MCF 10A (cell line): ENCODE results near the gene TAOK1. TPM values are rescaled to one million over a fixed set of nuclear protein-coding genes. Genes with fewer than 3 reads are reported as not detected.
A peak's percentile ranks its signal among the peaks of the same experiment; 100 is the strongest.

ENCODE experiments used
- BruUV-seq: library from RNA; stranded (reverse); fragments of 400-500 nt; replicated peaks from 2 replicates; lab custom pipeline; 2021; lab: Mats Ljungman, UMichigan
- CTCF ChIA-PET: fragments of 300-600 bp; sonication (Branson Sonifier 250); formaldehyde crosslinking; extraction: SDS; loops from one replicate; lab custom pipeline; 2021; ENCODE audit warnings: antibody characterized with exemption, inconsistent platforms; lab: Yijun Ruan, JAX
- POLR2A ChIA-PET: fragments of 300-600, 350-650 bp; sonication (Branson Sonifier 250); formaldehyde crosslinking; extraction: SDS; loops from one replicate; lab custom pipeline; 2020; ENCODE audit warnings: antibody characterized with exemption, inconsistent platforms; lab: Yijun Ruan, JAX
- DNase-seq: peaks from one replicate; pipeline ENCODE4 v3.0.0-alpha.2; 2018; ENCODE audit not compliant: unreplicated experiment
- H3K27ac Mint-ChIP-seq: one replicate; pipeline ENCODE4 v1.8.0; 2022; ENCODE audit warnings: mild to moderate bottlenecking, low read depth, mixed read lengths; ENCODE audit not compliant: unreplicated experiment
- H3K27me3 Mint-ChIP-seq: one replicate; pipeline ENCODE4 v1.8.0; 2022; ENCODE audit warnings: mixed read lengths; ENCODE audit not compliant: insufficient read depth, unreplicated experiment
- H3K36me3 Mint-ChIP-seq: one replicate; pipeline ENCODE4 v1.8.0; 2022; ENCODE audit warnings: mild to moderate bottlenecking, moderate library complexity, mixed read lengths; ENCODE audit not compliant: insufficient read depth, unreplicated experiment
- H3K4me1 Mint-ChIP-seq: one replicate; pipeline ENCODE4 v1.8.0; 2022; ENCODE audit warnings: mixed read lengths; ENCODE audit not compliant: insufficient read depth, unreplicated experiment
- H3K4me3 Mint-ChIP-seq: one replicate; pipeline ENCODE4 v1.8.0; 2022; ENCODE audit warnings: mild to moderate bottlenecking, moderate library complexity, mixed read lengths; ENCODE audit not compliant: unreplicated experiment
- H3K9me3 Mint-ChIP-seq: one replicate; pipeline ENCODE4 v1.8.0; 2022; ENCODE audit warnings: mixed read lengths; ENCODE audit not compliant: unreplicated experiment
- intact Hi-C: fragments of 100-400 bp; cut with micrococcal nuclease; formaldehyde crosslinking; loops from 2 replicates; pipeline ENCODE4 v1.14.1; 2022
- total RNA-seq: library from RNA; stranded (reverse); gene quantifications from 2 replicates; pipeline ENCODE4 v1.2.3, GENCODE V29; 2022
- TF ChIP-seq, protein P1 (sequence below): fragments of 200-600 bp; IDR thresholded peaks from one replicate; pipeline ENCODE4 v1.8.0; 2022; ENCODE audit warnings: antibody characterized with exemption, mild to moderate bottlenecking; ENCODE audit not compliant: unreplicated experiment

The TAOK1 gene
- total RNA-seq, 1 experiment from 2014 or later, result 68.7 TPM

DNA sequence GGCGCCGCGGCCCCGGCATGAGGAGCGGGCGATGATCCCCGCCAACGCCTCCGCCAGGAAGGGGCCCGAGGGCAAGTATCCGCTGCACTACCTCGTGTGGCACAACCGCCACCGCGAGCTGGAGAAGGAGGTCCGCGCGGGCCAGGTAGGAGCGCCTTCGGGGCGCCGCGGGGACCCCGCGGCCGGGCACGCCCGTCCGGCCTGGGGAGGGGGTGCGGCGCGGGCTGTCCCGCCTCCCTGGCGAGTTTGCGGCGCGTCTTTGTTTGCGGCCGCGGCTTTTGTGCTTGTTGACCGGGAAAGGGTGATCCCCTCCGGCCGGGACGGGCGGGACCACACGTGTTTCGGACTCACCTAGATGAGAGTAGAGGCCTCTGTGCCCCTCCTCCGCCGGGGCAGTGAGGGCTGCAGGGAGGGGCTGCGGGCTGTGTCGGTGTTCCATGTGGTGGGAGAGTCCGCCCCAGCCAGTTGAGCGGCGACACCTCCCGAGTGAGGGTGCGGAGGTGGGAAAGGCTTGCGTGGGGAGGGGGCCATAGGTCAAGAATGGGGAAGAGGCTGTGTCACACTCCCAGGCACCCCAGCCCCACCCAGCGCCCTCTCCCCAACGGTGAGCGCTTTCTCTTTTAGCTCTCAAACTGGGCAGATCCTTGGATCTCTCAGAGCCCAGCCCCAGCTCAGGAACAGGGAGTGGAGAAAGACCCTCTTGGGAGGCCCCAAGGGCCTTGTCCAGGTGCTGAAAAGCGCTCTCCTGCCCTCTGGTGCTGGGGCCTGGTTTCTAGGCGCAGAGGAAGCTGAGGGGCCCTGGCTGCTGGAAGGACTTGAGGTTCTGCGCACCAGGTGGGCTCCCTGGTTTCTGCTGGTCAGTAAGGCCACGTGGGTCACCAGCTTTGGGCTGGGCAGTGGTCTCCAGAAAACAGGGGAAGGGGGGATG lies 203.7 kb downstream of the TAOK1 start:
- TF ChIP-seq, protein P1, sequence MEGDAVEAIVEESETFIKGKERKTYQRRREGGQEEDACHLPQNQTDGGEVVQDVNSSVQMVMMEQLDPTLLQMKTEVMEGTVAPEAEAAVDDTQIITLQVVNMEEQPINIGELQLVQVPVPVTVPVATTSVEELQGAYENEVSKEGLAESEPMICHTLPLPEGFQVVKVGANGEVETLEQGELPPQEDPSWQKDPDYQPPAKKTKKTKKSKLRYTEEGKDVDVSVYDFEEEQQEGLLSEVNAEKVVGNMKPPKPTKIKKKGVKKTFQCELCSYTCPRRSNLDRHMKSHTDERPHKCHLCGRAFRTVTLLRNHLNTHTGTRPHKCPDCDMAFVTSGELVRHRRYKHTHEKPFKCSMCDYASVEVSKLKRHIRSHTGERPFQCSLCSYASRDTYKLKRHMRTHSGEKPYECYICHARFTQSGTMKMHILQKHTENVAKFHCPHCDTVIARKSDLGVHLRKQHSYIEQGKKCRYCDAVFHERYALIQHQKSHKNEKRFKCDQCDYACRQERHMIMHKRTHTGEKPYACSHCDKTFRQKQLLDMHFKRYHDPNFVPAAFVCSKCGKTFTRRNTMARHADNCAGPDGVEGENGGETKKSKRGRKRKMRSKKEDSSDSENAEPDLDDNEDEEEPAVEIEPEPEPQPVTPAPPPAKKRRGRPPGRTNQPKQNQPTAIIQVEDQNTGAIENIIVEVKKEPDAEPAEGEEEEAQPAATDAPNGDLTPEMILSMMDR, result peak; percentile 24
- H3K4me3 Mint-ChIP-seq, result peak overlapping the region; percentile 82
- DNase-seq, result peak; percentile 43
- CTCF ChIA-PET, result interaction anchor here (0.7 to 5.0 kb wide), 11 partner anchors 11 to 500 kb away, joined by 3 to 89 read pairs (median 5); partner anchors contain the start of genes ABHD15 and TP53I13
- POLR2A ChIA-PET, result interaction anchor here (1.0 to 4.8 kb wide), 7 partner anchors 11 to 224 kb away, joined by 3 to 81 read pairs (median 14); partner anchors contain the start of genes ABHD15 and TP53I13
- no peak overlapping the region for H3K27ac Mint-ChIP-seq
- no TSS peak for BruUV-seq
- no peaks in the 10 kb centered on the region for H3K27me3 Mint-ChIP-seq
- H3K36me3 Mint-ChIP-seq, result peaks cover 7% of the 10 kb centered on the region
- peaks cover 12% of the 10 kb centered on the region for H3K4me1 Mint-ChIP-seq
- no peaks in the 10 kb centered on the region for H3K9me3 Mint-ChIP-seq
- intact Hi-C loops, result loop anchor here (2.0 kb wide), 1 partner anchor 45 kb away; no protein-coding TSS in a partner anchor

DNA sequence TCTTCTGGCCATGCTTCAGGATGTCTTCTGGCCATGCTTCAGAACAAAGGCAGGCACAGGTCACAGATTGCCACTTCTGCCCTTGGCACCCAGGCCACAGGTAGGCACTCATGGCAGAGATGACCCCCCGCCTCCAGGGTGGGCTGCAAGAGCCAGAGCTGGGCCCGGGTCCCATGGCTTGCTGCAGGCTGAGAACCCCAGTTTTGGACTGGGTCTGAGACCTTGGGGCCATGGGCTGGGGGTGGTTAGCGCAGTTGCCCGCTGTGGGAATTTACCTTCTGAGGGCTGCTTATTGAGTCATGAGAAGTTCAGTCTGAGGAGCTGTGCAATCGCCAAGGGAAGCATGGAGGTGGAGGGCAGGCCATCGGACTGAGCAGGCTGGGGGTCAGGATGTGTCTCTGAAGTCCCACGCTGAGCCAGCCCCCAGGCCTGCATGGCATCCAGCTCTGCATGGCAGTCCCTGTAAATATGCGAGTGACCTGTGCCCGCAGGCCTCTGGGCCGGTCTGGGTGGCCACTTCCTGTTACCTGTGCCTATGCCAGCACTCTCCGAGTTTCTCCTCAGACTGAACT lies 204.4 kb downstream of the TAOK1 start:
- BruUV-seq, result TSS peak; percentile 19
- peaks cover 7% of the 10 kb centered on the region for H3K36me3 Mint-ChIP-seq
- DNase-seq, result no peak
- intact Hi-C loops, result no loop called here
- H3K4me1 Mint-ChIP-seq, result peaks cover 12% of the 10 kb centered on the region
- H3K27me3 Mint-ChIP-seq, result no peaks in the 10 kb centered on the region
- no peaks in the 10 kb centered on the region for H3K9me3 Mint-ChIP-seq
- H3K4me3 Mint-ChIP-seq, result peak overlapping the region; percentile 82
- ChIA-PET POLR2A (interaction anchor here (1.0 to 4.8 kb wide), 5 partner anchors 13 to 45 kb away, joined by 3 to 43 read pairs (median 11); partner anchors contain the start of genes ABHD15 and TP53I13), CTCF (interaction anchor here (1.0 to 5.0 kb wide), 6 partner anchors 12 to 55 kb away, joined by 3 to 57 read pairs (median 4); partner anchors contain the start of genes ABHD15 and TP53I13)
- H3K27ac Mint-ChIP-seq, result no peak overlapping the region
- TF ChIP-seq, protein P1, result no peak

DNA sequence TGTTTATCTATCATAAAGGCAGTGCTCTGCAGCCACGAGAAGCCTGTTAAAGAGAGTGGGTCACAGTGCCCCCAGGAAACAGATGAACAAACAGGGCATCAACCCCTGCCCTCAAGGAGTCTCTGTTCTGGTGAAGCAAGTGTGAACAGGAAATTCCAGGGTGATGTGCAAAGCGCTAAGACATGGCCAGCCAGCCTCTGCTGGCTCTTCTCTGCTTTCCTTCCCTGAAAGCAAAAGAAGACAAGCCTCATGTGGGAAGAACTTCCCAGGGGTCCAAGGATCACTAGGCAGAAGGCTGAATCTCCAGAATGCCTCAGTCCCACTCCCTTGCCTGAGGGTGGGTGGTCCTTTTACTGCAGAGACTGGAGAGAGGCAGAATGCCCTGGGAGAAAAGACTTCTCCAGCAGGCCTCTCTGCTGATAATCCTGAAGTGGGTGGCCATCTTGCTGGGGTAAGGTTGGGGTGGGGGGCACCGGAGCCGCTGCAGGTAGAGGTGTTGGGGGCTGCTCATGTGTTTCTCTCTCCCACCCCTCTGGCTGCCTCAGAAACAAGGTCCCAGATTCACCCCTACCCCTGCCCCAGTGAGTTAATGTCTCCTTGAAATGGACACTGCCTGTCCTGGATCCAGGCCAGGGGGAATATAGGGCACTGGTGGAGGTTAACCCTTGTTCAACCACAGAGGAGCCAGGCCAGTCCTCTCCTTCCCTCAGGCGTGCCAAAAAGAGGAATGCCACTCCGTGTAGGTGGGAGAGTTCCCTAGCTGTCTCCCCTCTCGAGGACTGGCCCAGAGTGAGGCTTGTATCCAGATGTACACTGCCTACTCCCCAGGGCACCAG lies 205.2 kb downstream of the TAOK1 start:
- Mint-ChIP-seq H3K27me3 (no peaks in the 10 kb centered on the region), H3K36me3 (peaks cover 2% of the 10 kb centered on the region), H3K9me3 (no peaks in the 10 kb centered on the region), H3K27ac (no peak overlapping the region), H3K4me1 (peaks cover 4% of the 10 kb centered on the region), H3K4me3 (peak overlapping the region; percentile 82)
- ChIA-PET POLR2A (interaction anchor here (1.2 to 4.8 kb wide), 3 partner anchors 14 to 45 kb away, joined by 6 to 32 read pairs (median 11); no protein-coding TSS in a partner anchor), CTCF (interaction anchor here (1.2 to 5.0 kb wide), 4 partner anchors 12 to 24 kb away, joined by 3 to 57 read pairs (median 4); partner anchors contain the start of genes ABHD15 and TP53I13)
- TF ChIP-seq, protein P1, result no peak
- intact Hi-C loops, result no loop called here
- no TSS peak for BruUV-seq
- no peak for DNase-seq
